Measurements from ENCODE around the gene PFDN4. TPM values are rescaled to one million over a fixed set of nuclear protein-coding genes. Genes with fewer than 3 reads are reported as not detected.

PFDN4 gene
- total and polyA plus RNA-seq, 2 donors (not counting 1 experiment from before 2014, with no cell fraction given), result 9.1 to 16.8 TPM

GRCh38 chr20:54195483-54196472 lies 12.1 kb upstream of the PFDN4 start:
- H3K4me2 ChIP-seq (replicated peaks; ENCODE audit: low read depth, low read length, poor library complexity, severe bottlenecking), result no peak overlapping the region
- intact Hi-C loops (cut with micrococcal nuclease), result loop anchor here (5.0 kb wide), 1 partner anchor 452 kb away; no protein-coding TSS in a partner anchor
- H3K27ac ChIP-seq (ENCODE audit: low read length in 2 of 2), result no peak overlapping the region
- TF ChIP-seq CTCF (IDR thresholded peaks at IDR 0.05), result no peak
- TF ChIP-seq EZH2 (IDR thresholded peaks at IDR 0.05; ENCODE audit: borderline replicate concordance, insufficient read depth, low read depth, low read length, poor library complexity, severe bottlenecking), result no peak
- H3K27me3 ChIP-seq (replicated peaks in 1 of 4; ENCODE audit: control extremely low read depth in 1 of 4, control insufficient read depth in 3 of 4, insufficient read depth in 4 of 4, low read length in 3 of 4), result no peaks in the 10 kb centered on the region
- no peaks in the 10 kb centered on the region for H4K20me1 ChIP-seq (ENCODE audit: control insufficient read depth, insufficient read depth, low read length, poor library complexity, severe bottlenecking)
- H3K9me3 ChIP-seq (ENCODE audit: control extremely low read depth in 1 of 3, control insufficient read depth in 2 of 3, insufficient read depth in 1 of 3, low read length in 2 of 3), result no peaks in the 10 kb centered on the region
- H3K9ac ChIP-seq (ENCODE audit: low read length), result no peak overlapping the region
- H2AFZ ChIP-seq (ENCODE audit: insufficient read depth, low read depth, low read length, poor library complexity, severe bottlenecking), result peak overlapping the region; percentile 16
- H3K4me3 ChIP-seq (ENCODE audit: control extremely low read depth in 1 of 5, extremely low read depth in 1 of 5, insufficient read depth in 1 of 5, low read depth in 2 of 5, low read length in 4 of 5), result peak overlapping the region in 1 of 5 experiments; percentile 15
- peaks cover 14% of the 10 kb centered on the region for H3K27me3 Mint-ChIP-seq
- H3K9me3 Mint-ChIP-seq (ENCODE audit: insufficient read depth), result no peaks in the 10 kb centered on the region
- CTCF ChIA-PET, result interaction anchor here (0.8 to 1.2 kb wide), 2 partner anchors 13 to 99 kb away, joined by 3 to 4 read pairs; no protein-coding TSS in a partner anchor
- H3K79me2 ChIP-seq (ENCODE audit: control insufficient read depth, insufficient read depth, low read length), result no peaks in the 10 kb centered on the region
- 87% methylated on average over 8 of the region's 13 CpGs for WGBS (ENCODE audit: insufficient coverage)
- POLR2A ChIA-PET, result no interaction called here
- peak overlapping the region; percentile 16 for H3K4me3 Mint-ChIP-seq
- peaks cover 10% of the 10 kb centered on the region for H3K4me1 Mint-ChIP-seq
- DNase-seq (no peak), ATAC-seq (ENCODE audit: low read depth) (no peak)
- peaks cover 0 to 8% of the 10 kb centered on the region in 2 donors for H3K4me1 ChIP-seq (ENCODE audit: control insufficient read depth in 2 of 2, insufficient read depth in 2 of 2, low read length in 2 of 2)
- H3K36me3 ChIP-seq (replicated peaks in 1 of 2; ENCODE audit: control extremely low read depth in 1 of 2, control insufficient read depth in 1 of 2, extremely low read depth in 1 of 2, insufficient read depth in 2 of 2, low read length in 1 of 2), result no peaks in the 10 kb centered on the region
- H3K27ac Mint-ChIP-seq, result peak overlapping the region; percentile 47
